ENCODE measurements around the gene CFAP61.
"Not testable (repeated sequence)": the region's sequence is repeated elsewhere in the genome, so short reads cannot be mapped to it uniquely, and the experiment has no call there.

CFAP61 gene, protein sequence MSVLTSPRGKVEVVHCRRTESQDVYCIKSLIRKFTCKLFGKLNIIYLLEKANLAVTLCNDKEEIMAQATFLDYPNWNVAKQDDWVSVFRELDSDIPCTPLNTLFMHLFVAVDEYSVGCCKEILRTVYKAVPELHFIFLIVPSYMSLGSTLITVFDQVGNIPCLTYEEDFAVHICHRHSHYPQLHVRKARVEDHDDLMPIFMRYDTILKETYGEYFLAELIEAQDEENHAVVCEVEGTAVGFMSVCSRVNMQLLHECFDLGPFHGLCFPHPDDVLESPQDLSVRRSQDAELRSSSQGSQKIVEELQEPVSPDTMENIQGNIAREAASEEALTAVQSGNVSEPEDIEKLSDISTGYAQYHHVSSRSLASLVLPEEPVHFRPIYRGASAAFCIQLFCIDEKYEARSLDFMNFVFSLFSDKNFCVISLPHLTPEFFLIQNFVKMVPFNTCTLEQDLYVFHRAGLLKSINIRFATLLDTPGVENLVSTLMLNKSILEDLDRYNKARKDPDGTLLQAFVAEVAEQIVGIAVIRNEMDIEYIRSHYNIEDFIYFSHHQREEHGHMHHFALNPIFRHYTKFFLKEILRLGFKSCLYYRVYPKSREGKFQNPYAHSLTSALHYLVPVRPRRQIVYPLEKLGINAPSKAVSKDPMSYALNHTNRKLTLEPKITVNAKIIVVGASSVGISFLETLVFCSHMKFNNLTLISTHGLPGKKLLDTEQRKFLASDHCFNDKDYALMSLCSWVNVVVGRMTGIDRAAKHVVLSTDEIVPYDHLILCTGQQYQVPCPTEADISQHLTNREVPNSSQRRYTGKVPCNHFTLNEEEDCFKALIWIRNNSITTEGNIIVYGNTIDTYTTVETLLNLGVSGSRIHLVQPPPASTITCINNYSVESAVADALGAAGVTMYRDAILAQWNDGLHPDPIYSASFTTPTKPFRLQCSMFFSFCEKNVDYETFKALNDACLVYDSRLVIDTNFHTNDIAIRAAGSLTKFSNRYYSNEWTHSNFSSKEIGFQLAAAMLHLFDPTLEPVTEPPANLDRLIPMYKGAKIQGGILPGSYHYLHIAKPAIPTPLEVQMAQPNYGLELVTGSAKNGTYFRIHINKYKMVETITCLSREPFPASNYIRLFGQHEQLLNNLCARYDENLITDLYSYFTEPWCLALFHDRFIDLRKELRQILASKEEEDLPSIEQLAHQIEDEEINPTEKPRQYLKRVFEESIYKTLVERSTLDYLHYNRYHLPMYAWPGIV
- total RNA-seq, result 0 to 0.18 (median 0) reads per million in 9 experiments

DNA sequence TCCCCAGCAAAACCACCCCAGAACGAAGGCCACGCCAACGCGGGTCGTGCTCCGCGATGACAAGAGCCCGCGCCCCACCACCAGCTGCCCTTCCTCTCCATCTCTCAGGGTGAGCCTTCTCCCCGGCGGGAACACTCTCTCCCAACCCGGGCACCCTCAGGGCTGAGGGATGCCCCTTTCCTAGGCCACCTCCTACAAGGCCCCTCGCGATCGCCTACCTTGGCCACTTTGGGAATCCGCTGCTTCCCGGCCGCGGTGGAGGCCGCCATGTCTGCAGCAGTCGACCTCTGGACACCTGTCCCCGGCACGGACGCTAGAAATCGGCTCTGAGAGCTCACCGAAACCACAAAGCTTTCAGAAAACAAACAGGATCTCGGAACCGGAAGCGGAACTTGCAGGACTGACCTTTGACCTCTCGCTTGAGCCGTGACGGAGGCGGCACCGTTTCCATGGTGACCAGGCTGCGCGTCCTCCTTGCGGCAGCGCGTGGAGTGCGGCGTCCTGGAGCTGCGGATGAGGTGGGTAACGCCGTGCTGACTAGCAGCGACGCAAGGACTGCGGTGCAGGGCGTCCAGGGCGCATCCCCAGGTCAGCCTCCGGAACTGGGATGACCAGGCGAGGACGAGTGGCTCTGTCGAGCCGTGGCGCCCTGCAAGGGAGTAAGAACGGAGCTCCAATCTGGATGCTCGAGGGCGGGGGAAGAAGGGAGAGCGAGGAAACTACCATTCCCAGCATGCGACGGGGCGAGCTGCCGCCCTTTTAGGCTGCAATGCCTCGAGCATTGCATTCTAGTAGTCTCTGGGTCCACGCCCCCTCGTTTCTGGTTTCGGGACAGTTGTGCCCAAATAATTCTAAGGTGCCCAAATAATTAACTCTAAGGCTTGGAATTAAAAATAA lies at the start of gene CFAP61, which contains the start of gene CRNKL1:
CFAP61 (plus strand) TSS at position 459 of the 897 bp plus-strand sequence. CDS start 4,122 bp downstream, outside the sequence.
CRNKL1 (minus strand) TSS at position 393 of the 897 bp plus-strand sequence; CDS start at position 269, 124 bp downstream.
- Mint-ChIP-seq H3K27ac (peak within 1 kb of the TSS; percentile 96 to 98), H3K36me3 (ENCODE audit: insufficient read depth) (peaks cover 47% of the 10 kb centered on the region), H3K4me1 (ENCODE audit: low read depth in 2 of 2) (peaks cover 15 to 19% of the 10 kb centered on the region in 2 donors), H3K27me3 (peaks cover 0 to 8% of the 10 kb centered on the region in 2 donors), H3K4me3 (peak within 1 kb of the TSS; percentile 95 to 97), H3K9me3 (no peaks in the 10 kb centered on the region)
- ATAC-seq (replicated peaks), result peak; percentile 92
- peak; percentile 97 to 98 (median 98) for DNase-seq

DNA sequence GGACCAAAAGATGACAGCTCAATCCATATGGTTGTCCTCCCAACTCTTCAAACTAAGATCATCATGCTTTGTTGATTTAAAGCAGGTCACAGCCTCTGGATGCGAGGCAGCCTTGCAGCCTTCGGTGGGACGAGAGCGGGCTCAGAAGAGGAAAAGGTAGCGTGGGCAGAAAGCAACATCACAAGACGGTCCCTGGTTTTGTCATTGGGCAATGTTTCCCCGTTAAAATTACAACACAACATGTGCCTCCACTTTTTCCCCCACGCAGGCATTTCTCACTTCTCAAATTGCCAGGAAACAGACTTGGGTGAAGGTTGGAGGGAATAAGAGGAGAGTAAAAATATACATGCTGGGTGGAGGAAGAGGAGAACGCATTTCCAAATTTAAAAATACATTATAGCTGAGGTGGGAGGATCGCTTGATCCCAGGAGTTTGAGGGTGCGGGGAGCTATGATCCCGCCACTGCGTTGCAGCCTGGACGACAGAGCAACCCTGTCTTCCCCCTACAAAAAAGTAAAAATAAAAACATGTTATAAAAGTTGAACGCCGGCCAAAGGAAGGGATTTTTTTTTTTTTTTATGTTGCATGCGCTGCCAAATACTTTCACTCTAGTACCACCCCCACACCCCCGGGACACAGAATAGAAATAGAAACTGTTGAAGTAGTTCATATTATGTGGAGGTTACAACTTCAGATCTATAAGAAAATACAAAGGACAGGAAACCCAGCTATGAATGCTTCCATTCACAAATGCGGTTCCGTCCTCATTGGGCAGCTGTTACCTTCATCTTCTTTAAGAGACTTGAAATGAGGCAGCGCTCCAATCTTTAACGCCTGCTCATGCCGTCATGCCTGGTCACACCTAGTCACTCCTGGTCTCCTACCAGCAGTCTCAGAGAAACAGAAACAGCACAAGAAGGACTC lies 49.0 kb upstream of the CFAP61 start:
- H3K27me3 Mint-ChIP-seq, result peaks cover 59 to 88% of the 10 kb centered on the region in 2 donors
- peak; percentile 29 for ATAC-seq (replicated peaks)
- no peaks in the 10 kb centered on the region for H3K36me3 Mint-ChIP-seq (ENCODE audit: insufficient read depth)
- H3K27ac Mint-ChIP-seq, result no peak overlapping the region
- DNase-seq, result no peak
- peak overlapping the region; percentile 2 to 36 for H3K4me3 Mint-ChIP-seq
- no peaks in the 10 kb centered on the region for H3K9me3 Mint-ChIP-seq
- peaks cover 5 to 12% of the 10 kb centered on the region in 2 donors for H3K4me1 Mint-ChIP-seq (ENCODE audit: low read depth in 2 of 2)

DNA sequence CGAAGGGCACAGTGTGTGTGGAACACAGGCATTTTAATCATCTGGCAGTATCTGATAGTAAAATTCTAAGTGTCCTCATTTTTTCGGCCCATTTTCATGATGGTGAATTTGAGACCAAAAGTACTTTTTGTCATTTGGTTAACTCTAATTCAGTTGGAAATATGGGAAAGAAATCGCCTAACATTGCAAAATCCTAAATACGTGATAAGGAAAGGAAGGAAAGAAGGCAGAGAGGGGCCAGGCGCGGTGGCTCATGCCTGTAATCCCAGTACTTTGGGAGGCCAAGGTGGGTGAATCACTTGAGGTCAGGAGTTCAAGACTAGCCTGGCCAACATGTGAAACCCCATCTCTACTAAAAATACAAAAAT lies 48.4 kb upstream of the CFAP61 start:
- not testable (repeated sequence) for ATAC-seq (replicated peaks); DNase-seq; H3K27ac Mint-ChIP-seq; H3K36me3 Mint-ChIP-seq (ENCODE audit: insufficient read depth); H3K9me3 Mint-ChIP-seq
- H3K4me3 Mint-ChIP-seq, result peak overlapping the region; percentile 2 to 36
- peaks cover 5 to 12% of the 10 kb centered on the region in 2 donors for H3K4me1 Mint-ChIP-seq (ENCODE audit: low read depth in 2 of 2)
- peaks cover 64 to 88% of the 10 kb centered on the region in 2 donors for H3K27me3 Mint-ChIP-seq

DNA sequence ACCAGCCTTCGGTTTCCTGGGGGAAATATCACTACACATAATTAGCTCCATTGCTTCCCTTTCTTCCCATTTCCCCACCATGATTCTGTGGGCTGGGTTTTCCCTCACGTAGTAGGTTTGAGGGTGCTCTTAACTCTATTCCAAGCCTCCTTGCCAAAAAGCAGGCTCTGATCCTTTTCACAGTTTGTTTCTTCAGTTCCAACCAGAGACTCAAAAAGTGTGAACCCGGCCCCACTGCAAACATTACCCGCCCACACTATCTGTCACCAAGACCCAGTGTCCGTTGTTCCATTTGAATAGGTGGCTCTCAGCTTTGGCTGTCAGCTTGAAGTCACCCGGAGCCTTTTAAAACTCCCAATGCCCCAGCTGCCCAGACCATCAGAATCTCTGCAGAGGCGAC lies 47.0 kb upstream of the CFAP61 start:
- H3K4me1 Mint-ChIP-seq (ENCODE audit: low read depth in 2 of 2), result peaks cover 5 to 12% of the 10 kb centered on the region in 2 donors
- H3K9me3 Mint-ChIP-seq, result no peaks in the 10 kb centered on the region
- no peak overlapping the region for H3K4me3 Mint-ChIP-seq
- no peak overlapping the region for H3K27ac Mint-ChIP-seq
- no peaks in the 10 kb centered on the region for H3K36me3 Mint-ChIP-seq (ENCODE audit: insufficient read depth)
- H3K27me3 Mint-ChIP-seq, result peaks cover 72 to 87% of the 10 kb centered on the region in 2 donors
- no peak for ATAC-seq (replicated peaks)
- DNase-seq, result no peak

DNA sequence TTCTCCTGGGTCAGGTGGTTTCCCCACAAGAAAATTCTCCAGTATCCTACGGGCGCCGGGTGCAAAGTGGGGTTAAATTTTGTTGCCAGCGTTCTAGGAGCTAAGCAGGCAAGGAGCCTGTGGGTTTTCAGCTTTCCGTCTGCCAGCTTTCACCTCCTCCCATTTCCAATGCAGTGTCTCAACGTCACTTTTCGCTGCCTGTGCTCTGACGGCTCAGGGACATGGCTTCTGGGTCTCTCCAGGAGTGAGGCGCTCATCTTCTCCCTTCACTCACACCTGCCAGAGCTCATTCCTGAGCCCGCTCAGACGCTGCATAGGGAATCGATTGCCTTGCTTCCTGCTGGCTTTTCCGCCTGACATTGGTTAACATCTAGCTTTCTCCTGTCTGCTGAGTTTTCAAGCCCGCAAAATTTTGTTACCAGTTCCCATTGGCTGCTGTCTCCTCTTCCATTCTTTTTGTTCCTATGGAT lies 42.5 kb upstream of the CFAP61 start:
- Mint-ChIP-seq H3K27me3 (peaks cover 41 to 58% of the 10 kb centered on the region in 2 donors), H3K27ac (no peak overlapping the region)
- no peak for ATAC-seq (replicated peaks)

DNA sequence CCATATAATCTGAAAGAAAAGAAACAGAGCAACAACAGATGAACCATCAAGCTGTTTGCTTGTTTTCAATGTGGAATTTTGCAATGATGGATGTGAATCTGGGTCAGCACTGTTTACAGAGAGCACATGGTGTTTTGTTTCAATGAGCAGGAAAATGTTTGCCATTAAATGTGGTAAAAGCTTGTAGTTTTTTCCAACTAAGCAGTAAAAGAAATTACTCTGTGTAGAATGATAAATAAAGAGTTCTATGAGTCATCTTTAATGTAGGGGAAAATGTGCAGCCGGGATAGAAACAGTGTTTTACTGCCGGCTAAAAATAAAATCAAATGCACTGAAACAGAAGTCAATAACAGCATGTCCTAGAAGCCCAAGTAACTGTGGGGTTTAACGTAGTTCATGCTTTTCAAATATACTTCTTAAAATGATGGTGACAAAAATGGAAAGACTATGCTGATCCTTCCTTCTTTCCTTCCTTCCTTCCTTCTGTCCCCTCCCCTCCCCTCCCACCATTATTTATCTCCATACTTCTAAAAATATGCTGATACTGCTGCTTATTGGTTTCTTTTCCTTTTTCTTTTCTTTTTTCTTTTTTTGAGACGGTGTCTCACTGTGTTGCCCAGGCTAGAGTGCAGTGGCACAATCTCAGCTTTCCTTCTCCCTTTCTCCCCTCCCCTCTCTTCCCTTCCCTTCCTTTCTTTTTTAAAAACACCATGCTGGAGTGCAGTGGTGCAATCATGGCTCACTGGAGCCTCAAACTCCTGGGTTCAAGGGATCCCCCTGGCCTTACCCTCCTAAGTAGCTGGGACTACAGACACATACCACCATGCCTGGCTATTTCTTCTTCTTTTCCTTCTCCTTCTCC lies 41.5 kb upstream of the CFAP61 start:
- DNase-seq (no peak), ATAC-seq (replicated peaks) (no peak)
- Mint-ChIP-seq H3K36me3 (ENCODE audit: insufficient read depth) (no peaks in the 10 kb centered on the region), H3K4me3 (no peak overlapping the region), H3K27me3 (peaks cover 33 to 47% of the 10 kb centered on the region in 2 donors), H3K9me3 (no peaks in the 10 kb centered on the region), H3K27ac (peak overlapping the region in 1 of 2 donors; percentile 9), H3K4me1 (ENCODE audit: low read depth in 2 of 2) (no peaks in the 10 kb centered on the region)

More for the DNA sequence above, 42.5 kb upstream of the CFAP61 start:
- H3K4me1 Mint-ChIP-seq (ENCODE audit: low read depth in 2 of 2), result no peaks in the 10 kb centered on the region
- no peaks in the 10 kb centered on the region for H3K9me3 Mint-ChIP-seq
- H3K4me3 Mint-ChIP-seq, result no peak overlapping the region
- DNase-seq, result no peak
- no peaks in the 10 kb centered on the region for H3K36me3 Mint-ChIP-seq (ENCODE audit: insufficient read depth)

DNA sequence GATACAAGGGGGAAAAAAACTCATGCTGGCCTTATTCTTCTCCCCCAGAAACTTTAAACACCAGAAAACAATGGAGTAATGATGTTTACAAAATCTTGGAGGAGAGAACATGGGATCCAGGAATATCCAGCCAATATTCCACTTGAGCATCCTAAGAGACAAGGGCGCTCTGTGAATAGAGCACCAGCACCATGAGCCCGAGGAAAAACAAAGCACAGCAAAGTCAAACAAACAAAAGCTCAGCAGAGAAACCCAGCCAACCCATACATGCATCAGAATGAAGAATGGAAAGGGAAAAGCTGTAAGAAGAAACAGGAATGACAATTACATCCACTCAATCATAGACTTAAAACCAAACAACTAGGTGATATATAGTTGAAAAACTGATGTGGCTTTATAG lies 39.8 kb upstream of the CFAP61 start:
- H3K36me3 Mint-ChIP-seq (ENCODE audit: insufficient read depth), result peaks cover 6% of the 10 kb centered on the region
- DNase-seq (no peak), ATAC-seq (replicated peaks) (no peak)
- H3K27me3 Mint-ChIP-seq, result peaks cover 31 to 38% of the 10 kb centered on the region in 2 donors
- peaks cover 5 to 6% of the 10 kb centered on the region in 2 donors for H3K4me1 Mint-ChIP-seq (ENCODE audit: low read depth in 2 of 2)
- H3K9me3 Mint-ChIP-seq, result no peaks in the 10 kb centered on the region
- no peak overlapping the region for H3K27ac Mint-ChIP-seq
- H3K4me3 Mint-ChIP-seq, result no peak overlapping the region

DNA sequence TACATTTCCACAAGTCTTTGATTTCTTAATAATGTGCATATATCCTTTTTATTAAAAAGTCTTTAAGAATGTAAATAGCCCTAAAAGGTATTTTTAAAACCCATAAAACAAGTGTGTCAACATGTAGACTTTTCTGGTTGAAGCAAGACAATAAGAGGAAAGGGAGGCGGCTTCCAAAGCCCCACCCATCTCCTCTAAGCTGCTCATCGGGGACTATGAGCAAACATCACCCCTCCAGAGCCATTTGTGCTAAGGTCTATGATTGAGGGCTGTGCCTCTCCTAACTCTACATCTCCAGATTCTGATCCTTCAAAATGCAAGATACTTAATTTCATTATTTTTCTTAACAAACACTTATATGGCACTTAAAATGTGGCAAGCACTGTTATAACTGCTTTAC lies 37.7 kb upstream of the CFAP61 start:
- no peak for ATAC-seq (replicated peaks)
- peaks cover 10% of the 10 kb centered on the region for H3K36me3 Mint-ChIP-seq (ENCODE audit: insufficient read depth)
- H3K4me3 Mint-ChIP-seq, result no peak overlapping the region
- no peak overlapping the region for H3K27ac Mint-ChIP-seq
- H3K27me3 Mint-ChIP-seq, result peaks cover 13 to 18% of the 10 kb centered on the region in 2 donors
- H3K9me3 Mint-ChIP-seq, result no peaks in the 10 kb centered on the region
- peaks cover 22 to 25% of the 10 kb centered on the region in 2 donors for H3K4me1 Mint-ChIP-seq (ENCODE audit: low read depth in 2 of 2)
- no peak for DNase-seq

DNA sequence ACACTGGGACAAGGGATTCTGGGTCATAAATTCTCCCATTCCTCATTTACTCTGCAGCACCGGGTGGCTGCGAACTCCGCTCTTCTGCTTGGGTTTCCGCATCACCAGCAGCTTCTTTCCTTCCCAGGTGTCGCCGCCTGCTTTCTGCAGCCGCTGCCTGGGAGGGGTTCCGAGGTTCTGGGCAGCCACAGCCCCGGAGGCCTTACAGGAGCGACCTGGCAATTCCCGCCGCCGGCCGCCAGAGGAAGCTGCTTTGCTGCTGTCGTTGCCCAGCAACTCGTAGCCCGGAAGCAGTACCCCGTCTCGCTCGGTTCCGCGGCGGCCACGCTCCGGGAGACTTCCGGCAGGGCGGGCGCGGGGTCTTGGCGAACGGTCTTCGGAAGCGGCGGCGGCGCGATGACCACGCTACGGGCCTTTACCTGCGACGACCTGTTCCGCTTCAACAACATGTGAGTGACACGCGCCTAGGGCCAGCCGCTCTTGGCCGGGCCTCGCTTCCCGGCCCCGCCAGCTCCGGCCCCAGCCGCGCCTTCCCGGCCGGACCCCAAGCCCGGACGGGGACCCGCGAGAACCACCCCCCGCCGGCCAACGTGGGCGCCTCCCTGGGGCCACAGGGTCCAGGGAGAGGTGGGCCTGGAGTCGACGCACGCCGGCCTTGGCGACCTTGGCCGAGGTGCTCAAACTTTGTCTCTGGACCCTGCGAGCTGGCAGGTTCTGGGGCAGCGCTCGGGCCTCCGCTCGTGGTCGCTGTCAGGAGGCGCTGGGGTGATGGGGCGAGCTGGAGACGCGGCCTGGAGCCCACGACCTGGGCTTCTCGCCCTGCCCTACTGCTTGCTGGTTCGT lies 35.1 kb upstream of the CFAP61 start, which contains the start of gene NAA20:
NAA20 (plus strand) TSS at position 362 of the 843 bp plus-strand sequence; CDS start at position 397, 35 bp downstream.
- Mint-ChIP-seq H3K4me1 (ENCODE audit: low read depth in 2 of 2) (peaks cover 36 to 44% of the 10 kb centered on the region in 2 donors), H3K4me3 (peak within 1 kb of the TSS; percentile 92 to 93), H3K9me3 (no peaks in the 10 kb centered on the region), H3K27ac (peak within 1 kb of the TSS; percentile 96), H3K27me3 (no peaks in the 10 kb centered on the region), H3K36me3 (ENCODE audit: insufficient read depth) (peaks cover 15% of the 10 kb centered on the region)
- peak; percentile 87 for DNase-seq
- peak; percentile 97 for ATAC-seq (replicated peaks)

DNA sequence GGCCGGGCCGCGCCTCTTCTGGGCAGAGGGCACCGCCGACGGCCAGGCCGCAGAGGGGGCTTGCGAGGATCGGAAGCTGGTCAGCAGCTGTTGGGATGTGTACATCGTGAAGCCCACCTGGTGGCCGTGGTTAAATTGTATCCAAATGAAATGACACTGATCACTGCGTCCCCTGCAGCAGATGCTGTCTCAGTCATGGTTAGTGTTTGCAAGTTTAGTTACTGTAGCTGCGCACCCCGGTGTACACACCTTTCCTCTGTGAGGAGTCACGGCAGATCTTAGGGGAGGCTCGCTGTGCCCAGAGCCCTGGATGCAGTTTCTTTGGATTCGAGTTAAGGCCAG lies 34.5 kb upstream of the CFAP61 start:
- DNase-seq, result no peak
- peak; percentile 17 for ATAC-seq (replicated peaks)
- no peaks in the 10 kb centered on the region for H3K27me3 Mint-ChIP-seq
- H3K27ac Mint-ChIP-seq, result peak overlapping the region; percentile 96
- H3K9me3 Mint-ChIP-seq, result no peaks in the 10 kb centered on the region
- H3K4me3 Mint-ChIP-seq, result peak overlapping the region; percentile 92 to 93
- peaks cover 15% of the 10 kb centered on the region for H3K36me3 Mint-ChIP-seq (ENCODE audit: insufficient read depth)
- peaks cover 36 to 44% of the 10 kb centered on the region in 2 donors for H3K4me1 Mint-ChIP-seq (ENCODE audit: low read depth in 2 of 2)

Measured in effector memory CD8-positive, alpha-beta T cell (primary cell).